NOMO-1 treated with dmso at 0.1 percent for 144 hours (cell line): ENCODE data around the gene DGKQ.

Experiments
- DNase-seq: peaks from one replicate; lab custom pipeline; 2025; ENCODE audit not compliant: unreplicated experiment; lab: John Stamatoyannopoulos, UW

DGKQ gene

GRCh38 chr4:973431-974397 lies at the start of gene DGKQ:
DGKQ (minus strand) TSS chr4:973569; CDS start chr4:973482, 87 bp downstream.
- peak; percentile 76 for DNase-seq

DNA sequence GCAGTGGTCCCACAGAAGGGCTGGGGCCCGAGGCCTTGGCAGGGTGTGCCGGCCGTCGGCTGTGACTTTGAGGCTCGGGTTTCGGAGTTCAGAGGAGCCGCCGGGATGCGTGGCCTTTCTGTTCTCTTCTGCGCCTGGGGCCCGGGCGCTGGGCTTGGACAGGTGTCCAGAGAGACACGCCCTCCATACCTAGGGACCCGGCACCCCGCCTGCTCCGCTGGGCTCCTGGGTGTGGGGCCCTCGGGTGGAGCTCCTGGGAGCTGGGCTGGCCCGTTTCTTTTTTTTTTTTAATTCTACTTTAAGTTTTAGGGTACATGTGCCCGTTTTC lies 49.3 kb upstream of the DGKQ start:
- no peak for DNase-seq

DNA sequence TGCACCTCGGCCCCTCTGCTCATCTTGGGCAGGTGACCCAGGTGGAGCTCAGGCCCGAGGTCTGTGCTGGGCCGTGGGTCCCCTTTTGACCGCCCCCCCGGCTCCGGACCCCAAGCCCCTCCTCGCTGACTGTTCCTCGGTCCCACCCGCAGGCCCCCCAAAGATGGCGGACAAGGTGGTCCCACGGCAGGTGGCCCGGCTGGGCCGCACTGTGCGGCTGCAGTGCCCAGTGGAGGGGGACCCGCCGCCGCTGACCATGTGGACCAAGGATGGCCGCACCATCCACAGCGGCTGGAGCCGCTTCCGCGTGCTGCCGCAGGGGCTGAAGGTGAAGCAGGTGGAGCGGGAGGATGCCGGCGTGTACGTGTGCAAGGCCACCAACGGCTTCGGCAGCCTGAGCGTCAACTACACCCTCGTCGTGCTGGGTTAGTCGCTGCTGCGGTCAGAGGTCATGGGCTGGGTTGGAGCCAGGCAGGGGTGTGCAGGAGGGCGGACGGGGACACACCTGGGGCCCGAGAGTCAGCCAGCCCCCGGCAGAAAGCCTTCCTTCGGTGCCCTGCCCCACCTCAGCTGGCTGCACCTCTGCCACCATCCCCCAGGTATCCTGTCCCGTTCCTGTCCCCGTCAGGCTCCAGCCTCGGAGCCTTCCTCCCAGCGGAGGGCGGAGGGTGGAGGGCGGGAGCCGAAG lies 48.8 kb upstream of the DGKQ start:
- no peak for DNase-seq

DNA sequence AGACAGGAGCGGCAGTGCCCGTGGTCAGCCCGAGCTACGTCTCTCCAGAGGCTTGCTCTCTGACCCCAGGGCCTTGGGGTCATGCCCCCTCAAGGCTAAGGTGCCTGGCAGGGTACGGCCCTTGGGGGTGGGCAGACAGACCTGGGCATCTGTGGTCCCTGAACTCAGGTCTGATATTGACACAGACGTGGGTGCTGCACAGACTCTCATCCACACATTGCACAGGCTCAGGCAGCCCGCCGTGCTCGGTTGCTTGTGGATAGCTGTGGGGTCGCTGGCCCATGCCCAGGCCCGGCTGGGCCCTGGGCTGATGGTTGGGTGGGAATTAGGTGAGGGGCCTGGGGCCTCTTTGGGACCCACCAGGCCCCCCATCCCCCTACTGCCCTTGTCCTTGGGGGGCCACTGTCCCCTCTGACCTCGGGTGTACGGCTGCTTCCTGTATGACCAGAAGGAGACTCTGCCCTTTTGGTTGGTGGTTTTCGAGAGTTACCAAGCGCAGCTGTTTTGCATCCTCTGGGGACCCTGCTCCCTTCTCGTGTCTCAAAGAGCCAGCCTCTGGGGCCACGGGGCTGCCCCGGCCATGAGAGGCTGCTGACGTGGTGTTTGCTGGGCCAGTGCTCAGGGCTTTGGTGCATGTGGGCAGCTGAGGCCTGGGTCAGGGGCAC lies 48.1 kb upstream of the DGKQ start:
- DNase-seq, result no peak

GRCh38 chr4:1019729-1020470 lies 46.5 kb upstream of the DGKQ start:
- no peak for DNase-seq

DNA sequence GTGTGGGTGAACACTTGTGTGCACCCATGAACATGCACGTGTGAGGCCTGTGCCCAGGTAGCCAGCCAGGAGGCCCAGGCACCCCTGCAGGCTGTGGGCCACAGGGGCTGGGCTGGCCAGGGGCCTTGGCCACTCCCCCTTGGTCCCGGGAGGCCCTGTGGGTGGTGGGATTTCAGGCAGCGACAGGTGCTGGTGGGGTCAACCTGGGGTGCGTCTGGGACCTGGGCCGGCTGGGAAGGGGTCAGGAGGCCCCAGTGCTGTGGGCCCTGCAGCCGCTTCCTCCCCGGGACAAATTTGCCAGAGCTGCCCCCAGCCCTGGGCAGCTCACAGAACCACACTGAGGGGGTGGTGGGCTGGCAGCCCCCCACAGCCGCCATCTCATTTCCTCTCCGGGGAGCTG lies 46.0 kb upstream of the DGKQ start:
- no peak for DNase-seq

DNA sequence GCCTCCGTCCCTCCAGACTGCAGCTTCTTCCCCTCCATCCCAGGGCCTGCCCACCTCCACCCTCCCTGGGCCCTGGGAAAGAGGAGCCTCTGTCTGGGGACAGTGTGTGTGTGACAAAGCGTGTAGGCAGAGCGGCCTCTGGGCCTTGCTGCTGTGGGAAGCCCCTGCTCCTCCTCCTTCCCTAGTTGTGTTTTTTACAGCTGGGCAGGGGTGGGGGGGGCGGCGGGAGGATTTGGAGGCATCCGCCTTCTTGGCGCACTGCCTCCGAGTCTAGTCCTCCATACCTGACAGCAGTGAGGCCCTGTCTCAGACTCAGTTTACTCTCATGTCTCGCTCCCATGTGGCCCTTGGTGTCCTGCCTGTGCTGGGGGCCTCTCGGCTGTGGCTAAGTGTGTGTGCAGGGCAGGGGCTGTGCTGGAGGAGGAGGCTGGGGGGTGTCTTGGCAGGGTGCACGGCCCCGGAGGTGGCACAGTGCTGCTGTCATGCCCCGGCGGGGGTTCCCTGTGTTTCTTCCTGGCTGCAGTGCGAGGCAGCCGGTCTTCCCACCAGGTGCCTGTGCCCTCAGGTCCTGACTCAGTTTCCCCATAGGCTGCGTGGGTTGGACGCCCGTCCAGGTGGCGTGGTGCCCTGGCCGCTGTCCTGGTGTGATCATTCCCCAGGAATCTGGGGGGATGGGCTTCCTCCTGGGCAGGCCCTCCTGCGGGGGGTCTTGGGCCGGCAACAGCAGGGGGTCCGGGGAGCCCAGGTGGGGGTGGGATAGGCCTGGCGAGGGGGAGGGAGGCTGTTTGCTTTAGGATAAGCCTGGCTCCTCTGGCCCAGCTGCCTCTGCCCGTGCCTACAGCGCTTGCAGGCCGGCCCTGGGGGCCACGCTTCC lies 45.0 kb upstream of the DGKQ start:
- DNase-seq, result no peak

DNA sequence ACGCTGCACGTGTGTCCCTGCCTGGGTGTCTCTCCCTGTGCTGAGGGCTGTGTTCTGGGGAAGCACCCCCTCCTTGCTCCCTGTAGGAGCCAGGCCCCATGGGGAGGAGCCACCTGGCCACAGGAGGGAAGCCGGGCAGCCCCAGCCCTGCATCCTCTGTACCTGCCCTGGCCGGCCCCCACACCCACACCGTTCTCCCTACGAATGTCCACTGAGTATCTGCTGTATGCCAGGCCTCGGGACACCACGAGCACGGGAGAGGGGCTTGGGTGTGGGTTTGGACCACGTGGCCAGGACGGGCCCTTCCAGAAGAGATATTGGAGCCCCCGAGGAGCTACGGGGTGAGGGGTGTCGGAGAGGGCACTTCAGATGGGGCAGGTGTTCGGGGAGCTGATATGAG lies 44.3 kb upstream of the DGKQ start:
- no peak for DNase-seq

DNA sequence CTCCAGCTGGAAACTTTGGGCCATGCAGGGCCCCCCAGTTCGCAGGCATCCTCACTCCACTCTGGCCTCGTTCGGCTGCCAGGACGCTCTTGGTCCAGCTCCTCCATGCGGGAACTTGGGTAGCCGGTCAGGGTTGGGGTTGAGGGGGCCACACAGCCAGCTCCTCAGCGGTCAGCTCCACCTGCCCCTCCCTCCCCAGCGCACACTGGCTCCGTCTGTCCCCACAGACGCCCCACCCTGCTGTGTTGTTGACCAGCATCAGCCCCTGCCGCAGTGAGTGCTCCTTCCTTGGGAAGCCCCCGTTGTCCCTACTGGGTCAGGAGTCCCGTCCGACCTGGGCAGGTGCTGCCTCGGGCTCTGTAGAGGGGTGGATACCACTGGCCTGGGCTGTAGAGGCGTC lies 43.8 kb upstream of the DGKQ start:
- no peak for DNase-seq

DNA sequence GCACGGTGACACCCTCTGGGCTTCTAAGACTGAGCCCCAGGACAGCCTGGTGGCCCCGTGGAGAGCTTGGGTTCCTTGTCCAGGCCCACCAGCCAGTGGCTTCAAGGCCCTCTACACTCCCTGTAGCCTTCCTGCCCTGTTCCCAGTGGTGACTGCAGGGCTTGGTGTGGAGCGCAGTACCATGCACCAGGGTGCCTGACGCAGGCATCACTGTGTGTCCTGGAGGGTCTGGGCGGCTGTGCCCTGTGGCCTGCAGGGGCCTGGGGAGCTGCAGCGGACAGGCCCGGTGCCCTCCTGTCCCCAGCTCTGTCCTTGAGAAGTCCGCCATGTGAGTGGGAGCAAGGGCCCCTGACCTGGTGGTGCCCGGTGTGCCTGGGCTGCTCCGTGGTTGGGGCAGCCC lies 42.4 kb upstream of the DGKQ start:
- no peak for DNase-seq

DNA sequence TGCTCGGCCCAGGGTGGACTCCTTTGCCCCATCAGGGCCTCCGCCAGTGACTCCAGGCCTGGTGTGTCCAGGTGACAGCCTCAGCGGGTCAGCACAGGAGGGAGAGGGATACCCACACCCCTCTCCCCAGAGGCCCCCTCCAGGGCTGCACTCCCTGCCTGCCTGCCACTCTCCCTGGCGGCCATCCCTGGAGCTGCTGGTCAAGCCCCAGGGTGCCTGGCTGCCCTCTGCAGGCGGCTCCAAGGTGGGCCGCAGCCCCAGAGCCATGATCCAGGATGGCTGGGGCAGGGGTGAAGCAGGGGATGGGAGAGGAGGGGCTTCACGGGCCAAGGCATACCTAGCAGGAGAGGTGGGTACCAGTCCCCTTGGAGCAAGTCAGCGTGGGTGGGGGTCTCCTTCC lies 41.8 kb upstream of the DGKQ start:
- DNase-seq, result no peak

- DNase-seq, result no peak
These were observed 41.2 kb upstream of the DGKQ start for GRCh38 chr4:1014291-1015167.

- no peak for DNase-seq
These were observed 40.1 kb upstream of the DGKQ start for GRCh38 chr4:1013225-1014073.

- no peak for DNase-seq
These were observed 38.8 kb upstream of the DGKQ start for GRCh38 chr4:1012034-1012739.

DNA sequence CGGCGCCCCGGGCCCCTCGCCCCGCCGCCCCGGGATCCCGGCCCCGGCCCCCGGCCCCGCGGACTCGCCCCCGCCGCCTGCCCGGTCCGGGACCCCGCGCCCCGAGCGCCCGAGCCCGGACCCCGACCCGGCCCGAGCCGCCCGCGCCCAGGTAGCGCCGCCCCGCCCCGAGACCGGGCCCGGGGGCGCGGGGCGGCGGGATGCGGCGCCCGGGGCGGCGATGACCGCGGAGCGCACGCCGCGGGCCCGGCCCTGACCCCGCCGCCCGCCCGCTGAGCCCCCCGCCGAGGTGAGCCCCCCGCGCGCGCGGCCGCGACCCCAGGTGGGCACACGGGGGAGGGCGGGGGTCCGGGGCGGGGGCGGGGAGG lies 38.3 kb upstream of the DGKQ start:
- no peak for DNase-seq

DNA sequence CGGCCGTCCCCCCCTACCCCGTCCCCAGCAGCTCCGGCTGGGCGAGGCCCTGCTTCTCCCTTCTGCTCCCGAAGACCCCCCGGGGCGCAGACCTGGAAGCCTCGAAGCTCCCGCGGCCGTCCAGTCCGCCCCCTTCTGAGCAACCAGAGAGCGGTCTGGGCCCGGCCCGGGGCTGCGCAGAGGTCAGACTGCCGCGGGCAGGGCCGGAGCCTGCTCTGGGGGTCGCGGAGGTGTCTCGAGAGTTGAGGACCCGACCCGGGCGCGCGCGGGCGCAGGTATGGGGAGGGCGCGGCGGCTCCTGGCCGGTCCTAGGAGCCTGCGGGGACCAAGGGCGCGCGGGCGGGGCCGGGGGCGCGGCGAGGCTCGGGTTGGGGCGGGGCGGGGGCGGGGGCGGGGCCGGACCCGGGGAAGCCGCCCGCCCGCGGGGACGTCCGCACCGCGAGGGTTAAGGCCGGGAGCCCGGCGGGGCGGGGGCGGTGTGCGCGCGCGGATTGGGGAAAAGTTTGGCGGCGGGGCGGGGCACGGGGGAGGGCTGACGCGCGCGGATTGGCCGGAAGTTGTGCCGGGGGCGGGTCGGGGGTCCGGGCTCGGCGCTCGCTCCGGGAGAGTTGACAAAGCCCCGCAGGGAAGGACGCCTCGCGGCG lies 37.8 kb upstream of the DGKQ start, which contains the start of gene FGFRL1:
Gene FGFRL1 (plus strand): TSS at position 605 of the 644 bp plus-strand sequence. CDS start 860 bp downstream, outside the sequence.
- peak; percentile 82 for DNase-seq

GRCh38 chr4:1010395-1011021 lies 37.1 kb upstream of the DGKQ start:
- DNase-seq, result peak; percentile 92
